GM12891 (cell line): ENCODE data around the gene CHRDL2.

ENCODE experiments used
- DNase-seq: peaks from one replicate; pipeline ENCODE4 v3.0.0; 2011; ENCODE audit warnings: low spot score; ENCODE audit not compliant: insufficient read length
- FAIRE-seq: peaks from 2 replicates; lab custom pipeline; 2011; peaks lifted over from hg19 to GRCh38; lab: Jason Lieb, UNC
- PAX5 ChIP-seq: IDR thresholded peaks from 2 replicates; pipeline ENCODE4 v1.6.1; 2011; ENCODE audit warnings: low read length, moderate library complexity, mild to moderate bottlenecking; ENCODE audit not compliant: insufficient read depth, severe bottlenecking
- POLR2A ChIP-seq: IDR thresholded peaks from 2 replicates; pipeline ENCODE4 v1.6.1; 2011; ENCODE audit warnings: low read depth, low read length, control low read depth
- POLR2AphosphoS5 ChIP-seq: IDR thresholded peaks from 2 replicates; pipeline ENCODE4 v1.6.1; 2011; ENCODE audit warnings: low read depth, low read length, control low read depth
- POU2F2 ChIP-seq: IDR thresholded peaks from 2 replicates; pipeline ENCODE4 v1.6.1; 2011; ENCODE audit warnings: low read depth, mild to moderate bottlenecking, control low read depth, low read length, moderate library complexity
- SPI1 ChIP-seq: IDR thresholded peaks from 2 replicates; pipeline ENCODE4 v1.6.1; 2011; ENCODE audit warnings: low read depth, low read length, control low read depth
- TAF1 ChIP-seq: IDR thresholded peaks from 2 replicates; pipeline ENCODE4 v1.6.1; 2011; ENCODE audit warnings: low read depth, low read length, control low read depth

Gene CHRDL2

DNA sequence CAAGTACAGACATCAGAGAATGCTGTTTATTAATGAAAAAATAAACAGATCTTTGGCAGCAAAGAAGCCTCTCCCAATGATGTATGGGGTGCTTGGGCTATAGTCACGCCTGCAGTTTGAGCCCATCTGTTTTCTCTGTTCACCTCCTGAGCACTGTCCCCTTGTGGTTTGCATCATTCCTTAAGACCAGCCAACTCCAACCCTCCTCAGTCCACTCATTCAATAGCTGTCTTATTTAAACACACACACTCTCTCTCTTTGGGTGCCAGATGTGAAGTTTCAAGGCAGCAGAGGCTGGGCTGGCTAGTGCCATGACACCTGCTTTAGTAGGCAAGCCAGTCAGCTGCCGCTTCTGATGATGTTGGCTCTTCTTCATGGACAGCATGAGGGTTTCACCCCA is 80.7 kb downstream of the CHRDL2 start:
- no peak for FAIRE-seq
- no peak for DNase-seq
- no peak for TF ChIP-seq POLR2A

GRCh38 chr11:74648894-74649293 is 82.3 kb downstream of the CHRDL2 start:
- no peak for TF ChIP-seq PAX5
- no peak for TF ChIP-seq SPI1
- TF ChIP-seq POLR2AphosphoS5 = no peak
- no peak for TF ChIP-seq TAF1
- no peak for TF ChIP-seq POU2F2
- TF ChIP-seq POLR2A = no peak
- FAIRE-seq (no peak), DNase-seq (no peak)

DNA sequence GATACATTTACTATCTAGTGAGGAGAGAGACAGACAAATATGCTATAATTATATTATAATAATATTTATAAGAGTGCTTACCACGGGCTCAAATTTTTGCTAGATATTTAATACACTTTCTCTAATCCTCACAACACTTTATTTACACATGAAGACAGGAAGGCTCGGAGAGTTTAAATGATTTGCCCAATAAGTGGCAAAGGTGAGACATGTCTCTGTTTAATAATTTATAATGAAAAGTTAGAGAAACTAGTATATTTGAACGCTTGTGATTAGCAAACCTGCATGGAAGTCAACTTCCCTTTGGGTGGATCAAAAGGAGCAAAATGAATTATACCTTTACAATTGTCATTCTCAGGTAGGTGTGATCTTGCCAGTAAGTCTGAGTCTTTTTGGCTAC is 83.4 kb downstream of the CHRDL2 start:
- TF ChIP-seq SPI1 (no peak), TAF1 (no peak), PAX5 (no peak), POLR2A (no peak)
- FAIRE-seq (no peak), DNase-seq (no peak)

DNA sequence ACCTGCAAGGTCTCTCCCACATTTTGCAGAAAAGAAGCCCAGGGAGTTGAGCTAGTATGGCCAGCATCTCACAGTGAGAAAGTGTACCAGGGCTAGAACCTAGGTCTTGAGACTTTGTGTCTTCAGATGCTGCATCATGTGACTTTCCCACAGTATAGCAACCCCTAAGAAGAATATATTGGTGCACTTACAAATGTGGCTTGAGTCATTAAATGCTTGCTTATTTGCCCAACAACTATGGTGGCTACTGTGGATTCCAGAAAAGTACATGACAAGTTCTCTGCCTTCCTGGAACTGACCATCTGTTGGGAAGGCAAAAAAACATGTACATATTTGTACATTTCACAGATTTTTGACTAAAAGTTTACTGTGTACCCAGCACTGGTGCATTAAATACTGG is 83.8 kb downstream of the CHRDL2 start:
- DNase-seq = no peak

DNA sequence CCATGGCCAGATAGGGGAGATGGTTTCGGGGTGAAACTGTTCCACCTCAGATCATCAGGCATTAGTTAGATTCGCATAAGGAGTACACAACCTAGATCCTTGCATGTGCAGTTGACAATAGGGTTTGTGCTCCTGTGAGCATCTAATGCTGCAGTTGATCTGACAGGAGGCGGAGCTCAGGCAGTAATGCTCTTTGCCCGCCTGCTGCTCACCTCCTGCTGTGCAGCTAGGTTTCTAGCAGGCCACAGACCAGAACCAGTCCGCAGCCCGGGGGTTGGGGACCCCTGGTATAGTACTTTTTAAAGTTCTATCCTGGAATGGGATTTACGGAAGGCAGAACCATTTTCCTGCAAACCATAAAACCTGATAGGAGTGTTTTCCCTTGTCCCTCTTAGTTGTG is 84.3 kb downstream of the CHRDL2 start:
- TF ChIP-seq POLR2AphosphoS5 = no peak
- TF ChIP-seq SPI1 = no peak
- TF ChIP-seq PAX5 = no peak
- TF ChIP-seq POLR2A = no peak
- TF ChIP-seq POU2F2 = no peak
- FAIRE-seq = no peak

More for the DNA sequence above, 83.8 kb downstream of the CHRDL2 start:
- TF ChIP-seq PAX5 (no peak), SPI1 (no peak), POU2F2 (no peak), TAF1 (no peak), POLR2AphosphoS5 (no peak)
- no peak for FAIRE-seq

More for the DNA sequence above, 84.3 kb downstream of the CHRDL2 start:
- no peak for DNase-seq
